GM12875 (cell line): ENCODE measurements around the gene TAB2.

Experiments used
- H3K4me3 ChIP-seq: one replicate; pipeline ENCODE4 v1.5.1; 2011; ENCODE audit warnings: low read depth, low read length, control low read depth
- TF ChIP-seq, protein P1 (sequence below): IDR thresholded peaks from 2 replicates; pipeline ENCODE4 v1.5.1; 2011; ENCODE audit warnings: low read depth, mild to moderate bottlenecking, control low read depth, inconsistent platforms, low read length, moderate library complexity, borderline replicate concordance; ENCODE audit not compliant: insufficient read depth

Gene TAB2

GRCh38 chr6:149318581-149319286 lies 1.2 kb downstream of the TAB2 start:
- TF ChIP-seq, protein P1, sequence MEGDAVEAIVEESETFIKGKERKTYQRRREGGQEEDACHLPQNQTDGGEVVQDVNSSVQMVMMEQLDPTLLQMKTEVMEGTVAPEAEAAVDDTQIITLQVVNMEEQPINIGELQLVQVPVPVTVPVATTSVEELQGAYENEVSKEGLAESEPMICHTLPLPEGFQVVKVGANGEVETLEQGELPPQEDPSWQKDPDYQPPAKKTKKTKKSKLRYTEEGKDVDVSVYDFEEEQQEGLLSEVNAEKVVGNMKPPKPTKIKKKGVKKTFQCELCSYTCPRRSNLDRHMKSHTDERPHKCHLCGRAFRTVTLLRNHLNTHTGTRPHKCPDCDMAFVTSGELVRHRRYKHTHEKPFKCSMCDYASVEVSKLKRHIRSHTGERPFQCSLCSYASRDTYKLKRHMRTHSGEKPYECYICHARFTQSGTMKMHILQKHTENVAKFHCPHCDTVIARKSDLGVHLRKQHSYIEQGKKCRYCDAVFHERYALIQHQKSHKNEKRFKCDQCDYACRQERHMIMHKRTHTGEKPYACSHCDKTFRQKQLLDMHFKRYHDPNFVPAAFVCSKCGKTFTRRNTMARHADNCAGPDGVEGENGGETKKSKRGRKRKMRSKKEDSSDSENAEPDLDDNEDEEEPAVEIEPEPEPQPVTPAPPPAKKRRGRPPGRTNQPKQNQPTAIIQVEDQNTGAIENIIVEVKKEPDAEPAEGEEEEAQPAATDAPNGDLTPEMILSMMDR = no peak
- H3K4me3 ChIP-seq = peak overlapping the region; percentile 86

DNA sequence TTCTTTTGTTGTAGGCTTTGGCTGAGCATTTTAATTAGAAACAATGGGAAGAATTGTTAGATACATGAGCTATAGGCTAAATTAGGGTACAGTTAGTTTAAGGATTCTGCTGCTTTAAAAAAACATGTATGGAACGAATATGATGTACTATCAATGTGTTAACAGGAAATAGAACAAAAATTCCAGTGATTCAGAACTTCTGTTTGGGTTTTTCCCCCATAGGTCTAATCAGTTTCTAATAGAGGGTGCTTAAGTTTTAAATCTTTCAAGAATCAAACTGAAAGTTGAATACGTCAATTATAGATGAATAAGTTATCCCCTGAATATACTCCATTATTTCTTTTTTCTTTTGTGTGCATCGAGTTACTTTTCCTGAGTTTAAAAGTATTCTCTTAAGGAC lies 1.9 kb downstream of the TAB2 start:
- TF ChIP-seq, protein P1 = no peak
- peak overlapping the region; percentile 86 for H3K4me3 ChIP-seq

DNA sequence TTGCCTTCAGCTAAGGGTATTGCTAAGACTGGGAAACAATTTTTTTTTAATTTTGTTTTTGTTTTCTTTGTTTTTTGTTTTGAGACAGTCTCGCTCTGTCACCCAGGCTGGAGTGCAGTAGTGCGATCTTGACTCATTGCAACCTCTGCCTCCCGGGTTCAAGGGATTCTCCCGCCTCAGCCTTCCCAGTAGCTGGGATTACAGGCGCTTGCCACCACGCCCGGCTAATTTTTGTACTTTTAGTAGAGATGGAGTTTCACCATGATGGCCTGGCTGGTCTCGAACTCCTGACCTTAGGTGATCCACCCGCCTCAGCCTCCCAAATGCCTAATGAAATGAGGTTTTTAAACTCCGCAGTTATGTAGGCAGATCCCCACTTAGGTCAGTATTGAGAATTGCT lies 2.5 kb downstream of the TAB2 start:
- H3K4me3 ChIP-seq = peak overlapping the region; percentile 21

DNA sequence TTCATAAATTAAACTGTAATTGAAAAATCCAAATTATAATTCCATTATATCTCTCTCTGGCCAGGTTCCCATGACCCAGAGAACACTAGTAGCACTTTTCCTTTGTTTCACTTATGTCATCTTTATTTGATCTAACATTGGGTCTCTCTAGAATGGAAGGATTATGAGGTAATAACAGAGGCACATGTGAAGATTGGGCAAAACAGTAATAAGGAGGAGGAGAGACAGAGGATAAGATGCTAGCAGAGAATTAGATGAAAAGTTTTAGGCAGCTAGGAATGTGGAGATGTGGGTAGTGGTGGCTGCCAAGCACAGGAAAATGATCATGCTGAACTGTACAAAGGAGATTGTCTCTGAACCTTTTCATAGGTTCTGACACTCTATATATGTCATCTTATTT lies 3.3 kb downstream of the TAB2 start:
- TF ChIP-seq, protein P1 = no peak
- no peak overlapping the region for H3K4me3 ChIP-seq

GRCh38 chr6:149323353-149323752 lies 5.8 kb downstream of the TAB2 start:
- TF ChIP-seq, protein P1 = no peak
- H3K4me3 ChIP-seq = no peak overlapping the region

DNA sequence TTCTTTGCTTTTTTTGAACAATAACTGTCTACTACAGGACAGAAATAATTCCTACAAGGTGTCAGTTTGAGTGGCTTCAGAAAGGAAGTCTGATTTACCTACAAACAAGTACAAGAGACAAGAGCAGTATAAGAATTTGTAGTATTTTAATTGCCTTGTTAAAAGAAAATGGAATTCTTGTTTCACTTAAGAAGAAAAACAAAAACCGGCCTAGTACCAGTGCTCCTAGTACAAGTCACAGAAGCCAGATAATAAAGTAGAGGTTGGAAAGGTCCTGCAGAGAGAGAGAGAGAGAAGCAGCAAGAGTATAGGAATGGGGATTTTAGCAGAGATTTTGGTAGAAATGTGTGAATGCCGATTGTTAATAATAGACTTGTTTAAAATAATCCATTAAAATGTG lies 6.4 kb downstream of the TAB2 start:
- no peak overlapping the region for H3K4me3 ChIP-seq
- TF ChIP-seq, protein P1 = no peak

DNA sequence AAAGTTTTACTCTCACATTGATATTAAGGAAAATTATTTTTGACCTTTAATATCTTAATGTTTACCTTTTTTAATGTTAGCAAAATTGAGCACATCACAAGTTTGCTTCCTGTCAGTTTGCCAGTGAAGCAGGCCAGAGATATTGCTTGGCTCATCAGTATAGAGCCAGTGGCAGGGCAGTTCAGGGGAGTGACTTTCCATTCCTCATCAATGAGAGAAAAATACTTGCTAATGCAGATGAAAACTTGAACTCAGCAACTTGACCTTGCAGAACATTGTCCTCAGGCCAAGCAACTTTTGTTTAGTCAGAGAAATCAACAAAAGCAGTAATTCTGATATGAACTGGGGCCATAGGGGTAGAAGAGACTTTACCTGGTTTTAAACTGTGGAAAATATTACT lies 6.9 kb downstream of the TAB2 start:
- no peak overlapping the region for H3K4me3 ChIP-seq
- TF ChIP-seq, protein P1 = no peak
